ENCODE measurements around the gene PRPF4.

PRPF4 gene
- long read RNA-seq, transcript PRPF4-201 (14 exons, 2,787 nt), result minor isoform, 81 of 427 reads
- long read RNA-seq, transcript PRPF4-202 (14 exons, 3,212 nt), result major isoform, 304 of 427 reads
- long read RNA-seq, partial matches to known transcripts, result 2 of 427 reads
- long read RNA-seq, other reads (novel, unspliced or antisense), result 40 of 427 reads

GRCh38 chr9:113275157-113276131 is at the start of gene PRPF4, which contains the start of gene CDC26:
Gene PRPF4 (plus strand): TSS chr9:113275658. CDS start chr9:113275744, 86 bp downstream.
Gene CDC26 (minus strand): TSS chr9:113275572. CDS start chr9:113272507, 3,065 bp downstream.
- Histone ChIP-seq H3K4me3 (replicated peaks; ENCODE audit: insufficient read depth, low read length) (peak within 1 kb of the TSS; percentile 89), H3K27ac (replicated peaks) (peak within 1 kb of the TSS; percentile 92), H3K27me3 (ENCODE audit: insufficient read depth, poor library complexity, severe bottlenecking) (no peaks in the 10 kb centered on the region)
- peak; percentile 99 for TF ChIP-seq POLR2AphosphoS5 (IDR thresholded peaks at IDR 0.05; ENCODE audit: low read depth)
- TF ChIP-seq, protein P1, sequence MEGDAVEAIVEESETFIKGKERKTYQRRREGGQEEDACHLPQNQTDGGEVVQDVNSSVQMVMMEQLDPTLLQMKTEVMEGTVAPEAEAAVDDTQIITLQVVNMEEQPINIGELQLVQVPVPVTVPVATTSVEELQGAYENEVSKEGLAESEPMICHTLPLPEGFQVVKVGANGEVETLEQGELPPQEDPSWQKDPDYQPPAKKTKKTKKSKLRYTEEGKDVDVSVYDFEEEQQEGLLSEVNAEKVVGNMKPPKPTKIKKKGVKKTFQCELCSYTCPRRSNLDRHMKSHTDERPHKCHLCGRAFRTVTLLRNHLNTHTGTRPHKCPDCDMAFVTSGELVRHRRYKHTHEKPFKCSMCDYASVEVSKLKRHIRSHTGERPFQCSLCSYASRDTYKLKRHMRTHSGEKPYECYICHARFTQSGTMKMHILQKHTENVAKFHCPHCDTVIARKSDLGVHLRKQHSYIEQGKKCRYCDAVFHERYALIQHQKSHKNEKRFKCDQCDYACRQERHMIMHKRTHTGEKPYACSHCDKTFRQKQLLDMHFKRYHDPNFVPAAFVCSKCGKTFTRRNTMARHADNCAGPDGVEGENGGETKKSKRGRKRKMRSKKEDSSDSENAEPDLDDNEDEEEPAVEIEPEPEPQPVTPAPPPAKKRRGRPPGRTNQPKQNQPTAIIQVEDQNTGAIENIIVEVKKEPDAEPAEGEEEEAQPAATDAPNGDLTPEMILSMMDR (IDR thresholded peaks at IDR 0.05; ENCODE audit: insufficient read depth, low read length), result no peak
- peak; percentile 90 for TF ChIP-seq GABPA (IDR thresholded peaks at IDR 0.05; ENCODE audit: low read depth)
- peak; percentile 60 for TF ChIP-seq REST (IDR thresholded peaks at IDR 0.05; ENCODE audit: insufficient replicate concordance, low read depth)
- TF ChIP-seq SPI1 (IDR thresholded peaks at IDR 0.05; ENCODE audit: borderline replicate concordance, low read depth), result peak; percentile 93
- peak; percentile 92 to 96 for DNase-seq (ENCODE audit: low read depth in 1 of 2, low spot score in 1 of 2)

DNA sequence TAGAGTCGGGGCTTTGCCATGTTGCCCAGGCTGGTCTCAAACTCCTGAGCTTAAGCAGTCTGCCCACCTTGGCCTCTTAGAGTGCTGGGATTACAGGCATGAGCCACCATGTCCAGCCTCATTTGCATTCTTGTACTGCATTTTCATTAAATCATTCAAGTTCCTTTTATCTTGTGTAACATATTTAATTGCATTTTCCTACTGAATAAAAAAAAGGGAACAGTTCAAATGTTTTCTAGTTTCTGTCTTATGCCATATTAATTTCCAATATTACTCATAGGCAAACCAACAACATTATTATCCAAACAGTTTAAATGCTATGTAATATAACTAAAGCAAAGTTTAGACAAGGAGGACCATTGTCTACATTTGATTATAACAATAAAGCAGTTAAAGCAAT is 48.0 kb upstream of the PRPF4 start:
- no peak overlapping the region for H3K4me3 ChIP-seq (replicated peaks; ENCODE audit: insufficient read depth, low read length)
- no peak for DNase-seq (ENCODE audit: low read depth in 1 of 2, low spot score in 1 of 2)
- no peak overlapping the region for H3K27ac ChIP-seq (replicated peaks)
- TF ChIP-seq SPI1 (IDR thresholded peaks at IDR 0.05; ENCODE audit: borderline replicate concordance, low read depth), result no peak
- no peak for TF ChIP-seq GABPA (IDR thresholded peaks at IDR 0.05; ENCODE audit: low read depth)
- TF ChIP-seq REST (IDR thresholded peaks at IDR 0.05; ENCODE audit: insufficient replicate concordance, low read depth), result no peak
- TF ChIP-seq, protein P1 (IDR thresholded peaks at IDR 0.05; ENCODE audit: insufficient read depth, low read length), result no peak
- no peak for TF ChIP-seq POLR2AphosphoS5 (IDR thresholded peaks at IDR 0.05; ENCODE audit: low read depth)
- no peaks in the 10 kb centered on the region for H3K27me3 ChIP-seq (ENCODE audit: insufficient read depth, poor library complexity, severe bottlenecking)

DNA sequence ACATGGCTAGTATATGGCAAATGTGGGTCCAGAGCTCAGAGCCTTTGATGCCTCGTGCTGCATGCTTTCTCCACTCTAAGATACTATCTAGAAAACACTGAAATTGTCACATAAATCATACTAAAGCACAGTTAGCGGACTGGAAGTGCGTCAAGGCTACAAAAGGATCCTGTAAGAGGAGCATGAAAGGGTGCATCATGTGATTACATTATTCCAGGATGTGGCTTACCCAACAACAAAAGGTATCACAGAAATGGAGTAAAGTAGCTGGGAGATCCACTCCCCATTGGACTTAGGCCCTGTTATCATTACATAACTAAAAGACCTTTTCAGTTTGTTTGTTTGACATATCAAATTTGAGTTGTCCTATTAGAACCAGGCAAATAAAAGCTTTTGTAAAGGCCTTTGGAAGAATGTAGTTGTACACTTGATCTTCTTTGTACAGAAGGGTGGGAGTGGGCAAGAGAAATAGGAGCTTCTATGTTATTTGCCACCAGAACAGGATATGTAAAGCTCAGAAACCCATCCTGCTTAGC is 47.3 kb upstream of the PRPF4 start:
- Histone ChIP-seq H3K4me3 (replicated peaks; ENCODE audit: insufficient read depth, low read length) (no peak overlapping the region), H3K27ac (replicated peaks) (no peak overlapping the region), H3K27me3 (ENCODE audit: insufficient read depth, poor library complexity, severe bottlenecking) (no peaks in the 10 kb centered on the region)
- DNase-seq (ENCODE audit: low read depth in 1 of 2, low spot score in 1 of 2), result no peak
- TF ChIP-seq POLR2AphosphoS5 (IDR thresholded peaks at IDR 0.05; ENCODE audit: low read depth) (no peak), REST (IDR thresholded peaks at IDR 0.05; ENCODE audit: insufficient replicate concordance, low read depth) (no peak), SPI1 (IDR thresholded peaks at IDR 0.05; ENCODE audit: borderline replicate concordance, low read depth) (no peak), GABPA (IDR thresholded peaks at IDR 0.05; ENCODE audit: low read depth) (no peak)
- TF ChIP-seq, protein P1 (IDR thresholded peaks at IDR 0.05; ENCODE audit: insufficient read depth, low read length), result no peak

Measured in HL-60 (cell line).